GM18861 (cell line): Measurements from ENCODE around the gene OPN1SW.

ENCODE experiments used
- ATAC-seq: cut with Tn5 transposase; IDR thresholded peaks from one replicate; pipeline ENCODE4 v1.9.1; 2021; ENCODE audit not compliant: unreplicated experiment

OPN1SW gene

GRCh38 chr7:128793181-128793547, 17.6 kb upstream of the OPN1SW start:
- ATAC-seq: no peak

- ATAC-seq: no peak
Measured at GRCh38 chr7:128792471-128793180, 17.0 kb upstream of the OPN1SW start.

GRCh38 chr7:128791972-128792327, 16.4 kb upstream of the OPN1SW start:
- no peak for ATAC-seq

DNA sequence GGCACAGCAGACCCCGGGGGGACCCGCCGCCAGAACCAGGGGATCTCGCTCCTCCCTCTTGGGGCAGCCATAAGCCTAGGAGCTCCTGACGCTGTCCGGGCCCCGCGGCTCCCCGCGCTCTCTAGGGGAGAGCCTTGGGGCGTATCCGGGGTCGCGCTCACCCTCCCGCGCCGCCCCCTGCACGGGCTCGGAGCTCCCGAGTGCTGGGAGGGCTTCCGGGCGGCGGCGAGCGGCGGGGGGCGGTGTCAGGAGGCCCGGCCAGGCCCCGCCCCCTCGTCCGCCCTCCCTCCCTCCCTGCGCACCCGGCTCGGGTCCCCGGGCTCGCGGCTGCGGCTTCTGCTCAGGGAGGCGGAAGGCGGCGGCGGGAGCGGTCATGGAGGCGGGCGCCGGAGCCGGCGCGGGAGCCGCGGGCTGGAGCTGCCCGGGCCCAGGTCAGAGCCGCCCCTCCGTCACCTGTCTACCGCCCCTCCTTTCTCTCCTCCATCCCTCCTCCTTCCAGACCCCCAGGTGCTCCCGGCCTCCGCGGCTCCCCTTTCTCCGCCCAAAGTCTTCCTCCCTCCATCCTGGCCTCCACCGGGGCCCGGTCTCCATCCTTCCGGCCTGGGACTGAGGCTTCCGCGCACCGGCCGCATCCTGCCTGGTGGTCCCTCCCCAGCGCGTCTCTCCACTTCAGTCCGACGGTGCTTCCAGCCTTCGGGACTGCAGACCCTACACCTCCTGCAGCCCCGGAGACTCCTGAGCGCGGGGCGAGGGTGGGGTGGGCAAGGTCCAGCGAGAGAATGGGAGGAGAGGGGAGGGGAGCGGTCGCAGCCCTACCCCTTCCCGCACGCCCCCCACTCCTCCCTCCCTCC, 15.8 kb upstream of the OPN1SW start, which contains the start of gene CCDC136:
Gene CCDC136 (plus strand): TSS at position 848 of the 851 bp plus-strand sequence. CDS start 444 bp downstream, outside the sequence.
- ATAC-seq: peak; percentile 60

- ATAC-seq: peak; percentile 5
Measured at GRCh38 chr7:128790315-128791041, 14.9 kb upstream of the OPN1SW start.

DNA sequence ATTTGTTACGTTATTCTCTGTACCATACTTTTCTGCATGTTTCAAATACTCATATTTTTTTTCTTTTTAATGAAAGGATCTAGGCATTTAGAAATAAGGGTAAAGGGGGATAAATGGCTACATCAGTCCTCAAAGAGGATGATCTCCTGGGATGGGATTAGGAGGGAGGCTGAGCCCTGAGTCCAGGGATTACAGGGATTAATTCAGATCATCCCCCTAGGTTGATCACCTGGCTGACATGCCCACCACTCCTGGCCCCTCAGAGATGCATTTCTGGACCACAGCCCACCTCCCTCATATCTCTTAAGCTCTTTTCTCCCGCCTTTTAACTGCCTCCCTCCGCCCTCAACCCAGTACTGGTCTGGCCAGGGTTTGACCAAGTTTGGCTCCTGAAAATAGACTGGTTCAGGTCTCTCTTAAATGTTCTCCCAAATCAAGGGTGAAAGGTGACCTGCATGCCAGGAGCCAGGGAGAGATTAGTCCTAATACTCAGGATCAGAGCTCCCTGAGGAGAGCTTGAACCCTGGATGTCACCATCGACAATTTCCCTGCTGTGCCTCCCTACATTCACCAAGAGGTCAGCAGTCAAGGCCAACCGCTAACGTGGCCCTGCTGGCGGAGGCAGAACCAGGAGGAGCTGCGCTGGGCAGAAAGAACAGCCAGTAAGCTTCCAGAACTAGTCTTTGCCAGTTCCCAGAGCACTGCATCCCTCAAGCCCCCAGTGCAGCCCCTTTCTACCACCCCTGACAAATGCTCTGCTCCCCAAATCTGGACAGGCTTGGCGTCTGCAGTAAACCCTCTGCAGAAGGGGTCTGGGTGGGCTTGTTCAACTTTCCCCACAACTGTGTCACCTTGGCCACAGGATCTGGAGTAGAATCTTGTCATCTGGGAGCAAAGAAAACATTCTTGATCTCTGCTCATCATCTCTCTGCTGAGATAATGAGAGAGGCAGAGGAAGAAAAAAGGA, 13.1 kb upstream of the OPN1SW start:
- ATAC-seq: no peak

GRCh38 chr7:128785738-128786137, 10.1 kb upstream of the OPN1SW start:
- ATAC-seq: no peak

GRCh38 chr7:128783143-128783861, 7.7 kb upstream of the OPN1SW start:
- no peak for ATAC-seq

DNA sequence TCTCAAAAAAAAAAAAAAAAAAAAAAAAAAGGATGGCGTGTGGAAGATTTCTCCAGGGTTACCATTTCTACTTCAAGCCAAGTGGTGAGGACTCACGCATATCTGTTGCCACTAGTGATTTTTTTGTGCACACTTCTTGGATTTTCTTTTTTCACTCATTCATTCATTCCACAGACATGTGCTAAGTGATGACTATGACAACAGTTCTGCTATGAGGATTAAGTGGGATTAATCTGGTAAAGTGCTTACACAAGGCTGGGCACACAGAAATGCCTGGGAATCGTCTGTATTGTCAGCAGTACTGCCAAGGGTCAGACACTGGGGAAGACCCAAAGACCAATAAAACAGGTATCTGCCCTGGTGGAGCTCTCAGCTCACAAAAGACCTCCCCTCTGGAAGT, 6.3 kb upstream of the OPN1SW start:
- ATAC-seq: no peak

DNA sequence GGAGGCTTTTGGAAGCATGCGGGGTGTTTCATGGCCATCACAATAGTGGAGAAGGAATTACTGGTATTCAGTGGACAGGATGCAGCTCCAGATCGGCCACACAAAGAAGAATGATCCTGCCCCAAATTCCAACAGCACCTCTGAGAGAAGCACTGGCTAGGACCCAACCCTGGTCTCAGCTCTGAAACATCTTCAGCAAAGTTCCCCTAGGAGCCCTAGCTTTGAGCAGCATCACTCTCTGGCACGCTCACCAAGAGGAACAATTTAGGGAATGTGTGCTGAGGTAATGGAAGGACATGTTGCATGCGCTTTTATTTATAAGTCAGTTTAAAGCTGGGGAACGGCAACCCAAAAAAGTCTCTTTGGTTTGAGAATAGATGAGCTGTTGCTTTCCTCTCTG, 5.5 kb upstream of the OPN1SW start:
- ATAC-seq: no peak

DNA sequence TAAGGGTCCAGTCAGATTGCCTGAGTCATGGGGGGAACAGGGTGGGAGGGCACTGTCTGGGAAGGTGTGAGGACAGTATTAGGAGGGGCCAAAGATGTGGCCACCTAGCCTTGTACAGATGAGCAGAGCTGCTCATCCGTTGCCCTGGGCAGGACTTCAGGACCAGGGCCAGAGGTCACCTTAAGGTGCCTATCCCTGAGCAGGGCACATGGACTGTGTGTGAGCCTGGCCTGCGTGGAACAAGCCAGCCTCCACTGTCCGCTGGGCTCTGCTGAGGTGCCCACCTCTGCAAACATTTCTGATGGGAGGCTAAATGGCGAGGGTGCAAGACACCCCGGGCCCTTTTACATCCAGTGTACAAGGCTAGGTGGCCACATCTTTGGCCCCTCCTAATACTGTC, 3.4 kb upstream of the OPN1SW start:
- ATAC-seq: no peak

- no peak for ATAC-seq
Measured at GRCh38 chr7:128777156-128778123, 1.8 kb upstream of the OPN1SW start.

DNA sequence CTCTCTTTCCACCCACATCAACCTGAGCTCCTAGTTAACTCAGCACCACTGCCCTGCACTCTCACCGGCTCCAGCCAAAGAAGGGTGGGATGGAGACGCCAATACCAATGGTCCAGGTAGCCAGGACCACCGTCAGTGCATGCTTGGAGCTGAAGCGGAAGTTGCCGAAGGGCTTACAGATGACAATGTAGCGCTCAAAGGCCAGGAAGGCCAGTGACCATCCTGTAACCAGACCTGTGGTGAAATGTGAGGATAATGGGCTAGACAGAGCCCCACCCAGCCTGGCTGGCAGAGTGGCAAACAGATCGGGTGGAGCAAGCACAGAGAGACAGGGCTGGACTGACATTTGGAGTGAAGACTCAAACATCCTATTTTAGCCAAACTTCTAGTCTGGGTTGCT, 673 bp downstream of the OPN1SW start:
- no peak for ATAC-seq

DNA sequence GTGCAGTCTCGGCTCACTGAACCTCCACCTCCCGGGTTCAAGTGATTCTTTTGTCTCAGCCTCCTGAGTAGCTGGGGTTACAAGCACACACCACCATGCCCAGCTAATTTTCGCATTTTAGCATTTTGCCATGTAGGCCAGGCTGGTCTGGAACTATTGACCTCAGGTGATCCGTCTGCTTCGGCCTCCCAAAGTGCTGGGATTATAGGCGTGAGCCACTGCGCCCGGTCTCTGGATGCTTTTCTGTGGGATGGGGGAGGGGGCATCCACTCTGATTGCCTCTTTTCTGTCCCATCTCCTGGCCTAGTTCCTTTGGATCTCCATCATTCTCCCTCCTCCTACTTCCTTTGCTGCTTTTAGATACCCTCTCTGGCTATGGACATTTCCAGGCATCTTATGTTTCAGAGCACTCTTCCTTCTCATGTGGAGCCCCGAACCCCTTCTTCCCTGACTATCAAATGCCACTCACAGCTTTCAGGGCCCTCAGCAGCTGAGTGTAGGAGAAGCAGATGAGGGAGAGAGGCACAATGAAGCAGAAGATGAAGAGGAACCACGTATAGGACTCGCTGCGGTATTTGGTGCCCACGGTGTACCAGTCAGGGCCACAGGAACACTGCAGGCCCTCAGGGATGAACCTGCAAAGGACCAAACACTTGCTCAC, 1.4 kb downstream of the OPN1SW start:
- ATAC-seq: no peak

DNA sequence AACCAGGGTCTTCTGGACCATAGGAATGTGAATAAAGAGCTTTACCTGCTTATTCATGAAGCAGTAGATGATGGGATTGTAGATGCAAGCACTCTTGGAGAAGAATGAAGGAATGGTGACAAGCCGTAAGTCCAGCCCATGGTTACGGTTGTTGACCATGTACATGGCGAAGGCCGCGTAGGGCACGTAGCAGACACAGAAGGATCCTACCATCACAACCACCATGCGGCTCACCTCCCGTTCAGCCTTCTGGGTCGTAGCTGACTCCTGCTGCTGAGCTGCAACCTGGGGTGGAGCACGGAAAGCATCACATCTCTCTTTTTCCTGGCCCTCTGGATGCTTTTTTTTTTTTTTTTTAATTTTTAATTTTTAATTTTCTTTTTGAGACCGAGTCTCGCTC, 2.0 kb downstream of the OPN1SW start:
- ATAC-seq: no peak

DNA sequence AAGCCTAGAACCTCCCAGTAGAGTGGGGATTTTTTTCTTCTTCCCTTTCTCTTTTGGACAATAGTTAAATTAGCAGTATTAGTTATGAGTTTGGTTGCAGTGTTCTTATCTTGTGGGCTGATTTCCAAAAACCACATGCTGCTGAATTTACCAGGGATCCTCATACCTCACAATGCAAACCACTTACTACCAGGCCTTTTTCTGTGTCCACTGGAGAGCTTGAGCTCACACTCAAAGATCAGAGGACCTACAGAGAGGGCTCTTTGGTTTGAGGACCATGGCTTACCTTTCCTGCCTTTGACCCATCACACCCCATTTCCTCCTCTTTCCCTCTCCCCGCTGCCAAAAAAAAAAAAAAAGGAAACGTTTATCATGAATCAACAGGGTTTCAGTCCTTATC, 5.4 kb downstream of the OPN1SW start:
- ATAC-seq: no peak

DNA sequence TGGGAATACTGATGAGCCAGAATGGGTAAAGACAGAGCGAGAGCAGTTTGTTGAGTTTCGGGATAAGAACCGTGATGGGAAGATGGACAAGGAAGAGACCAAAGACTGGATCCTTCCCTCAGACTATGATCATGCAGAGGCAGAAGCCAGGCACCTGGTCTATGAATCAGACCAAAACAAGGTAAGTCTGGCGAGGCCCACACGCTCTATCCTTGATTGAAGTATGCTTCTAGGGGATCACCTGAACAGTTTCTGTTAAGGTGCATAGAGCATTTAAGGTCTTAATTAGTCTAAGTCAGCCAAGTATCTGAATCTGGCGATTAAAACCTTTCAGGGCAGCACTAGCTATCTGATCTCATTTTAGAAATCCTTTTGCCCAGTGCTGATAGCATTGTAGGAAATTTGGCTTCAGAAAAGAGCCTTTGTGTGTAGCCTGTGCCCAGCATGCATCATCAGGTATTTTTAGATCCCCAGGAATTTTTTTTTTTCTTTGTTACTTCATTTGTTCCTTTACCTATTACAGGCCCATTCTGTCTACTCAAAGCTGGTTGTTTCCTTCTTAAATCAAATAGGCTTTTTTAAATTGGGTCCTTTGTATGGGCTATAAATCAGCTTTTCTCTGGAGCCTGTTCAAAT, 8.0 kb downstream of the OPN1SW start:
- no peak for ATAC-seq

- no peak for ATAC-seq
Measured at GRCh38 chr7:128763541-128763940, 12.1 kb downstream of the OPN1SW start.
